GM12878 (cell line): ENCODE measurements around the gene PLB1. TPM values are rescaled to one million over a fixed set of nuclear protein-coding genes. Genes with fewer than 3 reads are reported as not detected.

Experiments
- ATAC-seq: fragments of 200-7000 bp; cut with Tn5 transposase; 3 replicates; pipeline ENCODE4 v1.9.1; 2020; ENCODE audit warnings: mild to moderate bottlenecking, moderate library complexity
- BruUV-seq: library from RNA; stranded (reverse); fragments of 400-500 nt; replicated peaks from 2 replicates; lab custom pipeline; 2021; lab: Mats Ljungman, UMichigan
- CTCF ChIA-PET: fragments of 300-600 bp; sonication (Branson Sonifier 250); formaldehyde crosslinking; extraction: SDS; loops from one replicate; lab custom pipeline; 2021; ENCODE audit warnings: inconsistent platforms; lab: Yijun Ruan, JAX
- POLR2A ChIA-PET: fragments of 350-600 bp; formaldehyde crosslinking; extraction: SDS; loops from one replicate; lab custom pipeline; 2021; ENCODE audit warnings: inconsistent platforms; lab: Charles Lee
- RAD21 ChIA-PET: fragments of 300-600 bp; sonication (Branson Sonifier 250); formaldehyde crosslinking; loops from one replicate; lab custom pipeline; 2023; ENCODE audit warnings: antibody characterized with exemption; ENCODE audit not compliant: unreplicated experiment; lab: Charles Lee
- SMC1A ChIA-PET: fragments of 300-600 bp; sonication (Branson Sonifier 250); formaldehyde crosslinking; loops from one replicate; lab custom pipeline; 2023; ENCODE audit not compliant: unreplicated experiment, uncharacterized antibody; lab: Charles Lee
- DNase-seq: peaks from one replicate; pipeline ENCODE4 v3.0.0-alpha.2; 2011; ENCODE audit warnings: low read depth, low spot score
- FAIRE-seq: peaks from 3 replicates; lab custom pipeline; 2011; peaks lifted over from hg19 to GRCh38; lab: Jason Lieb, UNC
- H2AFZ ChIP-seq: 2 replicates; pipeline ENCODE4 v1.6.0; 2011; ENCODE audit warnings: low read depth, low read length, control low read depth; ENCODE audit not compliant: control insufficient read depth
- H3K27ac ChIP-seq: 2 replicates; pipeline ENCODE4 v1.5.1; 2011; ENCODE audit warnings: control low read depth; ENCODE audit not compliant: control insufficient read depth, insufficient read depth
- H3K27me3 ChIP-seq, 2 experiments: replicated peaks in 1 of 2; 2 replicates each; pipeline versions ENCODE4 v1.6.0 to v1.6.1; 2011; ENCODE audit warnings: low read length in 1 of 2; ENCODE audit not compliant: control insufficient read depth in 2 of 2, insufficient read depth in 2 of 2
- H3K36me3 ChIP-seq, 2 experiments: 2 replicates each; pipeline ENCODE4 v1.5.1; 2011; ENCODE audit warnings: low read length in 1 of 2; ENCODE audit not compliant: control insufficient read depth in 2 of 2, insufficient read depth in 2 of 2
- H3K4me1 ChIP-seq: 2 replicates; pipeline ENCODE4 v1.6.1; 2011; ENCODE audit warnings: mild to moderate bottlenecking, low read length, moderate library complexity, mixed read lengths; ENCODE audit not compliant: control insufficient read depth, insufficient read depth
- H3K4me2 ChIP-seq: 2 replicates; pipeline ENCODE4 v1.6.0; 2011; ENCODE audit warnings: control low read depth; ENCODE audit not compliant: control insufficient read depth, insufficient read depth
- H3K4me3 ChIP-seq: fragments of 200-600 bp; sonication (generic); 2 replicates; pipeline ENCODE4 v1.5.1; 2016
- H3K79me2 ChIP-seq: 2 replicates; pipeline ENCODE4 v1.6.0; 2011; ENCODE audit warnings: low read length; ENCODE audit not compliant: control insufficient read depth, insufficient read depth
- H3K9ac ChIP-seq: 2 replicates; pipeline ENCODE4 v1.8.0; 2011; ENCODE audit warnings: low read length, control low read depth, mixed read lengths; ENCODE audit not compliant: control insufficient read depth, insufficient read depth
- H3K9me3 ChIP-seq: replicated peaks from 3 replicates; pipeline ENCODE4 v1.5.1; 2011; ENCODE audit warnings: mild to moderate bottlenecking, low read length; ENCODE audit not compliant: control insufficient read depth, insufficient read depth
- H4K20me1 ChIP-seq: 2 replicates; pipeline ENCODE4 v1.6.0; 2011; ENCODE audit not compliant: control insufficient read depth, insufficient read depth
- EGR1 ChIP-seq, 2 experiments: IDR thresholded peaks; 1 replicate in 1 of 2; 2 replicates in 1 of 2; pipeline ENCODE4 v1.6.1; 2011 to 2012; ENCODE audit warnings: low read depth in 2 of 2, low read length in 2 of 2, borderline replicate concordance in 1 of 2, mild to moderate bottlenecking in 1 of 2, moderate library complexity in 1 of 2
- ELK1 ChIP-seq: IDR thresholded peaks from 2 replicates; pipeline ENCODE4 v1.6.1; 2012; ENCODE audit warnings: low read depth, low read length, improper control_type of control experiment
- NBN ChIP-seq: fragments of 450-650 bp; IDR thresholded peaks from 2 replicates; pipeline ENCODE4 v1.6.1; 2016
- NR2C2 ChIP-seq: IDR thresholded peaks from 2 replicates; pipeline ENCODE4 v1.6.1; 2011; ENCODE audit warnings: borderline replicate concordance, low read depth; ENCODE audit not compliant: control insufficient read depth, insufficient read length
- ZNF592 ChIP-seq: fragments of 450-650 bp; IDR thresholded peaks from 2 replicates; pipeline ENCODE4 v1.6.1; 2017; ENCODE audit warnings: mild to moderate bottlenecking, moderate library complexity
- ZSCAN29 ChIP-seq: fragments of 450-650 bp; IDR thresholded peaks from 2 replicates; pipeline ENCODE4 v1.6.1; 2017; ENCODE audit warnings: mild to moderate bottlenecking, moderate library complexity
- WGBS: methylation state at CpG from one replicate; pipeline ENCODE4 v1.1.6; 2016; ENCODE audit warnings: low lambda C conversion rate; ENCODE audit not compliant: insufficient replicate concordance, insufficient coverage; ENCODE audit errors: missing lambda C conversion rate; 5-methylcytosine and 5-hydroxymethylcytosine counted together
- in situ Hi-C: fragments of 300-500 bp; cut with MboI; formaldehyde crosslinking; loops from 9 replicates; pipeline ENCODE4 v1.14.3; 2018; ENCODE audit warnings: mixed read lengths
- intact Hi-C: fragments of 100-400 bp; cut with micrococcal nuclease; formaldehyde crosslinking; loops from one replicate; pipeline ENCODE4 v1.14.2; 2022; ENCODE audit not compliant: unreplicated experiment
- polyA plus RNA-seq, 11 experiments: library from polyadenylated mRNA; depleted of rRNA in 4 of 11; unstranded in 6 of 11; stranded (reverse) in 5 of 11; fragments of >200 nt; fragmentation: Nextera tagmentation in 4 of 11; fragmentation: Illumina TruSeq in 1 of 11; extraction: Ambion mirVana in 4 of 11; extraction: Trizol in 1 of 11; gene quantifications; 1 replicate in 1 of 11; 2 replicates in 10 of 11; pipeline versions ENCODE4 v1.2.1 to v1.2.3, GENCODE V29; 2011 to 2016; ENCODE audit warnings: inconsistent platforms in 2 of 11, missing spikeins in 2 of 11, low read depth in 1 of 11
- total RNA-seq, 4 experiments: library from RNA; depleted of rRNA in 3 of 4; stranded (reverse); fragments of >200 nt in 3 of 4; fragmentation: Illumina TruSeq in 1 of 4; extraction: Trizol in 1 of 4; gene quantifications; 2 replicates each; pipeline versions ENCODE4 v1.2.1 to v1.2.3, GENCODE V29; 2013 to 2021

PLB1 gene
- total and polyA plus RNA-seq, 10 of the 15 experiments (the other 5 are each of a cell fraction or from before 2014, with no cell fraction given): 0.03 to 0.49 (median 0.28) TPM

GRCh38 chr2:28661589-28662001 lies 165.7 kb downstream of the PLB1 start:
- Histone ChIP-seq H3K4me2 (no peak overlapping the region), H3K4me1 (no peaks in the 10 kb centered on the region), H3K4me3 (no peak overlapping the region), H3K9me3 (no peaks in the 10 kb centered on the region), H3K36me3 (no peaks in the 10 kb centered on the region), H3K9ac (no peak overlapping the region), H3K27ac (no peak overlapping the region), H3K27me3 (0 out of 4 replicates have a peak, but pooled peaks cover 0 to 2% of the 10 kb centered on the region in 2 experiments), H2AFZ (no peak overlapping the region), H3K79me2 (no peaks in the 10 kb centered on the region), H4K20me1 (no peaks in the 10 kb centered on the region; the same call in 1 of the 2 replicates)
- CTCF ChIA-PET: no interaction called here
- no TSS peak for BruUV-seq
- SMC1A ChIA-PET: no interaction called here
- ATAC-seq: no peak
- TF ChIP-seq NR2C2 (no peak), EGR1 (IDR thresholded peaks at IDR 0.05; ENCODE audit: borderline replicate concordance in 1 of 2, low read depth in 2 of 2, low read length in 2 of 2) (no peak), ZNF592 (no peak), ELK1 (no peak), NBN (no peak), ZSCAN29 (no peak)
- intact Hi-C loops (no loop called here), in situ Hi-C loops (no loop called here)
- POLR2A ChIA-PET: no interaction called here
- 51% methylated on average over 5 of the region's 5 CpGs for WGBS
- no peak for FAIRE-seq
- RAD21 ChIA-PET: no interaction called here
- DNase-seq: no peak
